GM10266 (cell line): ENCODE results near the gene C1orf159.

ENCODE experiments used
- DNase-seq: peaks from one replicate; pipeline ENCODE4 v3.0.0; 2012; ENCODE audit errors: extremely low spot score
- TF ChIP-seq, protein P1 (sequence below): IDR thresholded peaks from 2 replicates; pipeline ENCODE4 v1.5.1; 2012; ENCODE audit warnings: mild to moderate bottlenecking, low read depth; ENCODE audit not compliant: control insufficient read depth, insufficient read depth; ENCODE audit errors: missing control alignments

The C1orf159 gene

DNA sequence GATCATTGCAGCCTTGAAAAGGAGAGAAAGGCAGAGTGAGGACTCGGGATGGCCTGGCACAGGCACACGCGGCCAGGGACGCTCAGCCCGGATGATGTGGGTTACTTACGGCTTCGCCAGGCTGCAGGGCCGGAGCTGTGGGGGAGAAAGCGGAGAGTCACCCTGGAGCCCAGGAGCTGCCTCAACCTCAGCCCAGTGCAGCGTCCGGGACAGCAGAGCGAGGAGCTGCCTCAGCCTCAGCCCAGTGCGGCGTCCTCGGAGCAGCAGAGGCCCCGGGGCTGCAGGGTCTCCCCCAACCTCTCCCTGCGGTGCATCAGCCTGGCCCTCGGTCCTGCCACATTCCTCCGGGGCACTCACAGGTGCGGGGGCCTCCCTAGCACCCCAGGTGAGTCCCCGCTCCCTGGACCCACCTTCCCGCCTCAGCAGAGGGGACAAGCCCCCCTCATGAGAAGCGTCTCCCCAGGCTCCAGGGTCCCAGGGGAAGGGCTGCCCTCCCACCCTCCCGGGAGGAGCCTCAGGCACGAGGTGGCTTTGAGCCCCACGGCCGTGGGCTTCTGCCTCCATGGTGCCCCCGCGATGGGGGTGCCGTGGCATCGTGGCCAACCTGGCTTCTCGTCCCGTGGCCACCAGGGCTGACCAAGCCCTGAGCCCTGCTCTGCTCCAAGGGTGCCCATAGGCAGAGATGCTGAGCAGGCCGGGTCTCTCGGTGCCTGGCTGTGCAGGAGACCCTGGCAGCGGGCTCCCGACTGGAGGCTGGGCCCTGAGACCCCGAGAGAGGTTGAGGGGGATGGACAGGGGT lies 31.3 kb downstream of the C1orf159 start:
- no peak for DNase-seq
- TF ChIP-seq, protein P1, sequence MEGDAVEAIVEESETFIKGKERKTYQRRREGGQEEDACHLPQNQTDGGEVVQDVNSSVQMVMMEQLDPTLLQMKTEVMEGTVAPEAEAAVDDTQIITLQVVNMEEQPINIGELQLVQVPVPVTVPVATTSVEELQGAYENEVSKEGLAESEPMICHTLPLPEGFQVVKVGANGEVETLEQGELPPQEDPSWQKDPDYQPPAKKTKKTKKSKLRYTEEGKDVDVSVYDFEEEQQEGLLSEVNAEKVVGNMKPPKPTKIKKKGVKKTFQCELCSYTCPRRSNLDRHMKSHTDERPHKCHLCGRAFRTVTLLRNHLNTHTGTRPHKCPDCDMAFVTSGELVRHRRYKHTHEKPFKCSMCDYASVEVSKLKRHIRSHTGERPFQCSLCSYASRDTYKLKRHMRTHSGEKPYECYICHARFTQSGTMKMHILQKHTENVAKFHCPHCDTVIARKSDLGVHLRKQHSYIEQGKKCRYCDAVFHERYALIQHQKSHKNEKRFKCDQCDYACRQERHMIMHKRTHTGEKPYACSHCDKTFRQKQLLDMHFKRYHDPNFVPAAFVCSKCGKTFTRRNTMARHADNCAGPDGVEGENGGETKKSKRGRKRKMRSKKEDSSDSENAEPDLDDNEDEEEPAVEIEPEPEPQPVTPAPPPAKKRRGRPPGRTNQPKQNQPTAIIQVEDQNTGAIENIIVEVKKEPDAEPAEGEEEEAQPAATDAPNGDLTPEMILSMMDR = no peak

DNA sequence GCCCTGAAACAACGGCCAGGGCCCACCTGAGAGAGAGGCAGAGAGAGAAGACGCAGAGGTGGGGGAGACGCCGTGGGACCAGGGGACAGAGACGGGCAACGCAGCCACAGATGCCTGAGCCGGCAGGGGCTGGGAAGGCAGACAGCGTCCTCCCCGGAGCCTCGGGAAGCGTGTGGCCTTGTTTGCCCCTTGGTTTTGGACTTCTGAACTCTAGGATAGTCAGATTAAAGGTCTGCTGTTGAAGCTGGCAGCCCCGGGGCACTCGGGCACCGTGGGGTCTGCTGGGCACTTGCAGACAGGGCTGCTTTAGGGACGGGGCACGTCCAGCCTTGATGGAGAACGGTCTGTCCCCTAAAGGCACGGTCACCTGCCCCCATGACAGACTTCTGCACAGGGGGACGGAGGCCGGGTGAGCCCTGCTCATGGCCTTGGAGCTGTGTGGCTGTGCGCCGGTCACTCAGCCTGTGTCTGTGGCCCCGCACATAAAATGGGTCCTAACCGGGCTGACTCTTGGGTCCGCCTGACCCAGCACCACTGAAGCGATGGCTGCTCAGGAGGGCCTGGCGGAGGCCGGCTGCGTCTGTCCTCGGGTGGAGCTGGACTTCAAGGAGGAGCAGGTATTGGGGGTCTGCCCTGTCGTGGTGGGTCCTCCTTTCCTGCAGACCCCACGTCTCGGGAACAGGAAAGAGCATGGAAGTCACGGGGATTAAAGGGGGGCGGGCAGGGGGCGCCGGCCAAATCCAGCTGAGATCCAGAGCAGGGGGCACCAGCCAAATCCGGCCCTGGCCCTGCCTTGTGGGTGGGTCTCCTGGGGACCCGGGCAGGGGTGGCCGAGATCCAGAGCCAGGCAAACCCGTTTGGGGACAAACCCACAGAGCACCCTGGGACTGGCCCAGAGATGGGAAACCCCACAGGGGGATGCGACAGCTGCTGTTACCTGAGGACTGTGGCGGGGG lies 32.2 kb downstream of the C1orf159 start:
- DNase-seq = no peak
- TF ChIP-seq, protein P1 = no peak

DNA sequence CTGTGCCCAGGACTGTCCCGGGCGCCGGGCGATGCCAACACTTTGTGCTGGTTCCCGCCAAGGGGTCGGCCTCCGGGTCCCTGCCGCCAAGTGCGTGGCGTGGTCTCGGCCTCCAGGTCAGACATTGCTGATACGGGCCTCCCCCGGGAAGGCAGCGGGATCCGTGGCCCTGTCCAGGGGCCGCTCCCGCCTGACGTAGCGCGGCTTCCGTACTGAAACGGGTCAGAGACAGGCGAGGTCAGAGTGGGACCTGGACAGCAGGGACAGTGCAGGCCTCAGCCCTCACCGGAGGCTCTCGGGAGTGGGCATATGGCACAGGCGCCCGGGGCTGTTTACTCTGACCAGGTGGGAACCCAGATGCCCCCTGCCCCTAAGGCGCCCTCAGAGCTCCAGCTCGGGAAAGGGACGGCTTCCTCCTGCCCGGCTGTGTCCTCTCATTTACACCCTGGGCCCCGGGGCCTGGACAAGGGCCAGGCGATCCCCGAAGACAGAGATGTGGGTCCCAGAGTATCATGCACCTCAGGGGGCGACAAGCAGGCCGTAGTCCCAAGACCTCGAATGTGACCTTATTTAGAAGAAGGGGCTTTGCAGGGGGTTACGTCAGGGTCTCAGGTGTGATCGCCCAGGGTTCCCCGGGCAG lies 33.0 kb downstream of the C1orf159 start:
- TF ChIP-seq, protein P1 = no peak
- no peak for DNase-seq

DNA sequence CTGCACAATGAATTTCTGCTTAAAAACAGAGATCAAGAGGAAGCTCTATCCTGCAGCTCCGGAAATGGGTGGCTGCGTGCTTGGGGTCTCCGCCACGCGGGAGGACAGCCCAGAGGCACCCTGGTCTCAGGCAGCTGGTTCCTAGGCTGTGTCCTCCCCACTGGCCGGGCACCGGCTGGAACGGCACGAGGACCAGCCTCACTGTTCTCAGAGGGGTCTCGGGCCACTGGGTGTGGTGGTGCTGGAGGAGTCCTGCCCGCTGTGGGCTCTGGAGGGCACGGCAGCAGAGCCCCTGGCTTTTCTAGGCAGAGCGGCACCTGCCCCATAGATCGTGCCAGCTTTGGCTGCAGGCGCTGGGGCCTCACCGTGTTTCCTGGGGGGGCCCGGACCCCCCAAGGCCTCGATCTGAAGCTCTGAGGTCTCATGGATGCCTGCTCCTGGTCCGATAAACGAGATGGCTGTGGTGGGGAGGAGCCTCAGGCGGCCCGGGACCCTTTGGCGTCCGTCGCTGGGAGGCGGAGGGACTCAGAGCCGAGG lies 33.6 kb downstream of the C1orf159 start:
- TF ChIP-seq, protein P1 = no peak

DNA sequence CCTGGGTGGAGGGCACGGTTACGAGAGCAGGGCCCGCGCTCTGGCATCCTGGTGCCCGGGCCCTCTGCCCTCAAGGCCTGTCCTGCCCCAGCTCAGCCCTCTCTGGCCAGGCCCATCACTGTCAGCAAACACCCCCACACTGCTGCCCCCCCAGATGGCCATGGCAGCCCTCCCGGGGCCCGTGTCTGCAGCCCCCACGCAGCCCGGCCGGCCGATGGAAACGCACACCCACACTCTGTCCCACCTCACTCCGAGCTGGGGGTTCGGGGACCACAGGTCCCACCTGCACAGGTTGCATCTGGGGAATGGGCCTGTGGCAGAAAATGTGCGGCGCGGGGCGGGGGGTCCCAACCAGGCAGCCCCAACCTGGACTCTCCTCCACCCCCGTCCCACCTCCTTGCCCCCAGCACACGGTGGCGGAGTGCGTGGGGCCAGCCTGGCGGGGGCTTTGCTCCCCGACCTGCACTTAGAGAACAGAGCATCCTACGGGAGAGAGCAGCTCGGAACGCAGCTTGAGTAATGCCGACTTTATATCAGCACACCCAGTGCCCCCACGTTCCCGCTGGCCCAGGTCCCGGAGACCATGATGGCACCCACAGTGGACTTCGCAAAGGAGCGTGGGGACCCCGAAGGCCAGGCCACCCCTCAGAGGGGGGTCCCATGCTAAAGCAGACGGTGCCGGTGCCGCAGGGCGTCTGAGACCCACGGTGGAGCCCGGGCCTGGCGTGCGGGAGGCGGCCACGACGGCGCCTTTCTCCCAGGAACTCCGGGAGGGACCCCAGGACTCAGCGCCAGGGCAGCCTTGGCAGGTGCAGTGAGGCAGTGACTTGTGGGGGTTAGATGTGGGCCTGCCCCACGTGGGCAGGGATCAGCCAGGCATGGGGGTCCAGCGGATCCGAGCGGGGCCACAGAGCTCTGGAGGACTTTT lies 34.3 kb downstream of the C1orf159 start:
- no peak for DNase-seq
- TF ChIP-seq, protein P1 = no peak

More for the DNA sequence above, 33.6 kb downstream of the C1orf159 start:
- no peak for DNase-seq

DNA sequence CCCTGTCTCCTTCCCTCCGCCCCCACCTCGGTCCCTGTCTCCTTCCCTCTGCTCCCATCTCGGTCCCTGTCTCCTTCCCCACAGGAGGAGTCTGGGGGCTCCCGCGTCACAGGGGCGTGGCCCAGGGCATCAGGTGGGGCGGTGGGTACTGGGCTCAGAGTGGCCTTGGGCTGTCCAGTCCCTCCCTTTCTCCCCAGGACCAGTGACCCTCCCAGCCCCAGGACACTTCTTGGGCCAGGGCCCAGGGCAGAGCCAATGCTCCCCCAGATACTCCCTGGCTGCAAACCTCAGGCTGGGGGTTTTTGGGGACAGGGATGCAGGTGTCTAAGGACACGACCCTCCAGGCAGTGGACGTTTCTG lies 35.0 kb downstream of the C1orf159 start:
- TF ChIP-seq, protein P1 = no peak

More for the DNA sequence above, 35.0 kb downstream of the C1orf159 start:
- no peak for DNase-seq
